Measurements from ENCODE around the gene PRKCA. TPM values are rescaled to one million over a fixed set of nuclear protein-coding genes. Genes with fewer than 3 reads are reported as not detected.

The PRKCA gene
- total and polyA plus RNA-seq, 2 donors from 2014 or later = 8.0 to 50.8 TPM

- no peak overlapping the region for H3K4me3 ChIP-seq (ENCODE audit: low read length in 3 of 3)
- intact Hi-C loops (cut with DNase I) = no loop called here
- no peak for FAIRE-seq
- H3K27ac ChIP-seq (ENCODE audit: low read depth in 2 of 2, low read length in 2 of 2) = no peak overlapping the region
- no peak for DNase-seq
- H3K27me3 ChIP-seq (ENCODE audit: control insufficient read depth, insufficient read depth, low read length) = no peaks in the 10 kb centered on the region
- TF ChIP-seq, protein P1, sequence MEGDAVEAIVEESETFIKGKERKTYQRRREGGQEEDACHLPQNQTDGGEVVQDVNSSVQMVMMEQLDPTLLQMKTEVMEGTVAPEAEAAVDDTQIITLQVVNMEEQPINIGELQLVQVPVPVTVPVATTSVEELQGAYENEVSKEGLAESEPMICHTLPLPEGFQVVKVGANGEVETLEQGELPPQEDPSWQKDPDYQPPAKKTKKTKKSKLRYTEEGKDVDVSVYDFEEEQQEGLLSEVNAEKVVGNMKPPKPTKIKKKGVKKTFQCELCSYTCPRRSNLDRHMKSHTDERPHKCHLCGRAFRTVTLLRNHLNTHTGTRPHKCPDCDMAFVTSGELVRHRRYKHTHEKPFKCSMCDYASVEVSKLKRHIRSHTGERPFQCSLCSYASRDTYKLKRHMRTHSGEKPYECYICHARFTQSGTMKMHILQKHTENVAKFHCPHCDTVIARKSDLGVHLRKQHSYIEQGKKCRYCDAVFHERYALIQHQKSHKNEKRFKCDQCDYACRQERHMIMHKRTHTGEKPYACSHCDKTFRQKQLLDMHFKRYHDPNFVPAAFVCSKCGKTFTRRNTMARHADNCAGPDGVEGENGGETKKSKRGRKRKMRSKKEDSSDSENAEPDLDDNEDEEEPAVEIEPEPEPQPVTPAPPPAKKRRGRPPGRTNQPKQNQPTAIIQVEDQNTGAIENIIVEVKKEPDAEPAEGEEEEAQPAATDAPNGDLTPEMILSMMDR (IDR thresholded peaks at IDR 0.05; ENCODE audit: borderline replicate concordance, extremely low read depth, insufficient read depth) = no peak
- H3K9me3 ChIP-seq (ENCODE audit: control insufficient read depth in 2 of 3, insufficient read depth in 1 of 3, low read length in 3 of 3) = no peaks in the 10 kb centered on the region
- no peaks in the 10 kb centered on the region for H3K4me1 ChIP-seq (ENCODE audit: control insufficient read depth in 2 of 3, insufficient read depth in 2 of 3, low read depth in 1 of 3, low read length in 3 of 3)
- peaks cover 0 to 6% (median 3%) of the 10 kb centered on the region in 3 donors for H3K36me3 ChIP-seq (ENCODE audit: control insufficient read depth in 2 of 3, insufficient read depth in 3 of 3, low read length in 3 of 3)
- H3K9ac ChIP-seq (ENCODE audit: low read length in 3 of 3) = no peak overlapping the region
These were observed 345.1 kb downstream of the PRKCA start for GRCh38 chr17:66647391-66647983.

DNA sequence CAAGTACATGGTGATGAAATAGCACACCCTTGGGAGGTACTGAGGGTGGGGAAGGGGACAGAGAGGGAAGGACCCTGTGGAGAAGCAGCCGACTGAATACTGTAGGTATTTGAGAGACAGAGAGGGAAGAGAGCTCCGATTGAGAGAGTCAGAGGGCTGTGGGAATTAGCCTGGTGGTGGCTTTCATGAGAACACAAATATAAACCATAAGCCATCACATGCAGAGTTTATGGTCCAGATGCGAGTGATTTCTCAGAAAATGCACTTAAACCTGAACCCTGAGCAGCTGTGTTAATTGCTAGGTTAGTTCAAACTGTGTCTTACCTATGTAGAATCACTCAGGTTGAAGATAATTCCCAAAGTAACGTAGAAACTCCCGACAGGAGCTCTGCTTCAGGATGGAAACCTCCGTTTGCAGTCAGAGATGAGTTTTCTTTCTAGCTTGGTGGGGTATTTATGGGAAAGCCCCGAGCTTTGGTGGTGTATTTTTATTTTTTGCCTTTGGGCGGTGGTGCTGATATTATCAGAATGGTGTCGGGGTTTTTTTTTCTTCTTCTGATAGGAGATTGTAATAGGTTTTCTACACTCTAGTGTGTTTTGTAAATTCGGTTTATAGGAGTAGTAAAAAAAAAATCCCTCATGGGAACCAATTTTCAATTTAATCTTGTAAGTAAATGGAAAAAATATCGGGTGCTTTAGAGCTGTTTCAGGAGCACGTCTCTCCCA lies 347.6 kb downstream of the PRKCA start:
- H3K36me3 ChIP-seq (ENCODE audit: control insufficient read depth in 2 of 3, insufficient read depth in 3 of 3, low read length in 3 of 3) = peaks cover 0 to 6% (median 3%) of the 10 kb centered on the region in 3 donors
- TF ChIP-seq, protein P1 (IDR thresholded peaks at IDR 0.05; ENCODE audit: borderline replicate concordance, extremely low read depth, insufficient read depth) = no peak
- FAIRE-seq = no peak
- intact Hi-C loops (cut with DNase I) = no loop called here
- DNase-seq = no peak
- H3K9me3 ChIP-seq (ENCODE audit: control insufficient read depth in 2 of 3, insufficient read depth in 1 of 3, low read length in 3 of 3) = no peaks in the 10 kb centered on the region
- H3K27me3 ChIP-seq (ENCODE audit: control insufficient read depth, insufficient read depth, low read length) = no peaks in the 10 kb centered on the region
- H3K9ac ChIP-seq (ENCODE audit: low read length in 3 of 3) = no peak overlapping the region
- H3K27ac ChIP-seq (ENCODE audit: low read depth in 2 of 2, low read length in 2 of 2) = no peak overlapping the region
- H3K4me3 ChIP-seq (ENCODE audit: low read length in 3 of 3) = no peak overlapping the region
- no peaks in the 10 kb centered on the region for H3K4me1 ChIP-seq (ENCODE audit: control insufficient read depth in 2 of 3, insufficient read depth in 2 of 3, low read depth in 1 of 3, low read length in 3 of 3)

- Histone ChIP-seq H3K27ac (ENCODE audit: low read depth in 2 of 2, low read length in 2 of 2) (no peak overlapping the region), H3K4me1 (ENCODE audit: control insufficient read depth in 2 of 3, insufficient read depth in 2 of 3, low read depth in 1 of 3, low read length in 3 of 3) (no peaks in the 10 kb centered on the region), H3K9ac (ENCODE audit: low read length in 3 of 3) (no peak overlapping the region), H3K4me3 (ENCODE audit: low read length in 3 of 3) (no peak overlapping the region), H3K9me3 (ENCODE audit: control insufficient read depth in 2 of 3, insufficient read depth in 1 of 3, low read length in 3 of 3) (no peaks in the 10 kb centered on the region), H3K27me3 (ENCODE audit: control insufficient read depth, insufficient read depth, low read length) (no peaks in the 10 kb centered on the region), H3K36me3 (ENCODE audit: control insufficient read depth in 2 of 3, insufficient read depth in 3 of 3, low read length in 3 of 3) (peaks cover 0 to 6% (median 3%) of the 10 kb centered on the region in 3 donors)
- FAIRE-seq (no peak), DNase-seq (no peak)
- intact Hi-C loops (cut with DNase I) = no loop called here
- TF ChIP-seq, protein P1 (IDR thresholded peaks at IDR 0.05; ENCODE audit: borderline replicate concordance, extremely low read depth, insufficient read depth) = no peak
These were observed 348.1 kb downstream of the PRKCA start for GRCh38 chr17:66650544-66650877.
